SK-N-SH (cell line): ENCODE results near the gene BCR.

Experiments used
- CTCF ChIP-seq: fragments of 200-600 bp; sonication (generic); IDR thresholded peaks from 2 replicates; pipeline ENCODE4 v1.6.1; 2017; ENCODE audit warnings: antibody characterized with exemption, mild to moderate bottlenecking, moderate library complexity
- MAX ChIP-seq: IDR thresholded peaks from 2 replicates; pipeline ENCODE4 v1.4.0; 2012; ENCODE audit warnings: low read depth
- NFIC ChIP-seq: IDR thresholded peaks from 2 replicates; pipeline ENCODE4 v1.4.0; 2012; ENCODE audit warnings: borderline replicate concordance
- POLR2AphosphoS5 ChIP-seq: IDR thresholded peaks from 2 replicates; pipeline ENCODE4 v1.6.1; 2012; ENCODE audit warnings: low read depth, low read length
- REST ChIP-seq: IDR thresholded peaks from 2 replicates; pipeline ENCODE4 v1.6.1; 2012; ENCODE audit warnings: mild to moderate bottlenecking, low read depth, low read length, moderate library complexity
- USF1 ChIP-seq: IDR thresholded peaks from 2 replicates; pipeline ENCODE4 v1.4.0; 2012; ENCODE audit warnings: low read depth, borderline replicate concordance

- TF ChIP-seq USF1: no peak
- no peak for TF ChIP-seq CTCF
- TF ChIP-seq MAX: no peak
- TF ChIP-seq NFIC: no peak
- no peak for TF ChIP-seq REST
- no peak for TF ChIP-seq POLR2AphosphoS5
Measured at GRCh38 chr22:23137905-23138561, 42.3 kb upstream of the BCR start.
